Measurements from ENCODE around the gene TAX1BP3.

- no peak for TF ChIP-seq CTCF (IDR thresholded peaks at IDR 0.05 in 2 of 3, conservative IDR thresholded peaks at IDR 0.05 in 1 of 3; ENCODE audit: borderline replicate concordance in 1 of 3, insufficient read depth in 1 of 3, low read depth in 2 of 3, low read length in 2 of 3)
- TF ChIP-seq SIN3A (IDR thresholded peaks at IDR 0.05; ENCODE audit: low read depth) = no peak
- no peak for TF ChIP-seq TCF7L2 (IDR thresholded peaks at IDR 0.05; ENCODE audit: borderline replicate concordance, extremely low read depth, insufficient read depth, insufficient read length)
- TF ChIP-seq RAD21 (IDR thresholded peaks at IDR 0.05; ENCODE audit: low read depth) = no peak
- no peak for TF ChIP-seq ATF3 (IDR thresholded peaks at IDR 0.05)
- TF ChIP-seq SP1 (IDR thresholded peaks at IDR 0.05; ENCODE audit: low read depth) = no peak
- TF ChIP-seq ZNF274 (IDR thresholded peaks at IDR 0.05; ENCODE audit: low read depth, low read length) = no peak
These were observed 13.2 kb upstream of the TAX1BP3 start for GRCh38 chr17:3681565-3681964.
